ENCODE data around the gene DCHS2. TPM values are rescaled to one million over a fixed set of nuclear protein-coding genes. Genes with fewer than 3 reads are reported as not detected.

The DCHS2 gene
- total and polyA plus RNA-seq, 2 of the 8 experiments (the other 6 are each of a cell fraction or from before 2014, with no cell fraction given) = 0.54 to 2.6 TPM

- TF ChIP-seq PHF8 (conservative IDR thresholded peaks at IDR 0.05; ENCODE audit: low read depth, low read length) (0 out of 2 replicates have a peak, but pooled peaks have one; percentile 11), TBP (IDR thresholded peaks at IDR 0.05; ENCODE audit: low read depth, low read length) (no peak), SAP30 (IDR thresholded peaks at IDR 0.05; ENCODE audit: insufficient read depth, insufficient replicate concordance, low read length) (no peak), KDM4A (IDR thresholded peaks at IDR 0.05; ENCODE audit: low read depth, low read length, severe bottlenecking) (peak; percentile 98), SIN3A (conservative IDR thresholded peaks at IDR 0.05 in 1 of 2, IDR thresholded peaks at IDR 0.05 in 1 of 2; ENCODE audit: low read depth in 1 of 2, low read length in 2 of 2) (no peak), RBBP5 (IDR thresholded peaks at IDR 0.05; ENCODE audit: borderline replicate concordance, low read depth, low read length) (peak; percentile 50; the same call in 1 of the 2 replicates), SIRT6 (IDR thresholded peaks at IDR 0.05; ENCODE audit: low read length) (no peak), JUN (IDR thresholded peaks at IDR 0.05; ENCODE audit: low read depth, low read length) (no peak), NRF1 (IDR thresholded peaks at IDR 0.05; ENCODE audit: low read depth, low read length) (no peak), SRF (IDR thresholded peaks at IDR 0.05; ENCODE audit: low read depth, low read length) (no peak), BACH1 (IDR thresholded peaks at IDR 0.05; ENCODE audit: low read length) (no peak), CBX5 (IDR thresholded peaks at IDR 0.05; ENCODE audit: low read depth, low read length) (no peak), SP2 (IDR thresholded peaks at IDR 0.05; ENCODE audit: low read length) (no peak), TEAD4 (IDR thresholded peaks at IDR 0.05; ENCODE audit: low read depth, low read length) (no peak; the same call in 1 of the 2 replicates), RAD21 (IDR thresholded peaks at IDR 0.05 in 1 of 2, conservative IDR thresholded peaks at IDR 0.05 in 1 of 2; ENCODE audit: low read depth in 2 of 2, low read length in 2 of 2) (no peak), EP300 (IDR thresholded peaks at IDR 0.05; ENCODE audit: borderline replicate concordance in 1 of 2, low read depth in 2 of 2, low read length in 2 of 2) (no peak), USF2 (IDR thresholded peaks at IDR 0.05; ENCODE audit: low read length) (no peak), GTF2F1 (IDR thresholded peaks at IDR 0.05; ENCODE audit: borderline replicate concordance, low read depth, low read length) (no peak), ASH2L (IDR thresholded peaks at IDR 0.05; ENCODE audit: low read length) (peak; percentile 32), CHD1 (IDR thresholded peaks at IDR 0.05; ENCODE audit: low read depth, low read length) (no peak), E2F6 (IDR thresholded peaks at IDR 0.05) (peak; percentile 99), SP4 (IDR thresholded peaks at IDR 0.05; ENCODE audit: low read length) (no peak), BRCA1 (IDR thresholded peaks at IDR 0.05; ENCODE audit: low read depth, low read length) (no peak)
Measured at GRCh38 chr4:154490583-154491340, 837 bp downstream of the DCHS2 start (continued).

Data from H1 (cell line).